ENCODE data around the gene DCP2.
A peak's percentile ranks its signal among the peaks of the same experiment; 100 is the strongest.

DCP2 gene

GRCh38 chr5:112976432-112977309 is at the start of gene DCP2:
Gene DCP2 (plus strand): TSS chr5:112976798. CDS start chr5:112976934, 136 bp downstream.
- Histone ChIP-seq H3K4me1 (ENCODE audit: control insufficient read depth, insufficient read depth, low read length) (peaks cover 27% of the 10 kb centered on the region), H3K4me3 (ENCODE audit: low read depth, low read length) (peak within 1 kb of the TSS; percentile 90), H3K9me3 (ENCODE audit: control insufficient read depth, insufficient read depth, low read length) (no peaks in the 10 kb centered on the region), H3K9ac (ENCODE audit: low read depth, low read length) (peak within 1 kb of the TSS; percentile 78), H3K36me3 (ENCODE audit: control insufficient read depth, insufficient read depth, low read length) (peaks cover 8% of the 10 kb centered on the region), H3K27ac (ENCODE audit: low read depth, low read length) (peak within 1 kb of the TSS; percentile 96), H3K27me3 (ENCODE audit: control insufficient read depth, insufficient read depth, low read length) (no peaks in the 10 kb centered on the region)

- H3K27me3 ChIP-seq (ENCODE audit: control insufficient read depth, insufficient read depth, low read length) = no peaks in the 10 kb centered on the region
- no peak overlapping the region for H3K4me3 ChIP-seq (ENCODE audit: low read depth, low read length)
- H3K9ac ChIP-seq (ENCODE audit: low read depth, low read length) = no peak overlapping the region
- H3K4me1 ChIP-seq (ENCODE audit: control insufficient read depth, insufficient read depth, low read length) = no peaks in the 10 kb centered on the region
- H3K36me3 ChIP-seq (ENCODE audit: control insufficient read depth, insufficient read depth, low read length) = no peaks in the 10 kb centered on the region
- H3K27ac ChIP-seq (ENCODE audit: low read depth, low read length) = no peak overlapping the region
- H3K9me3 ChIP-seq (ENCODE audit: control insufficient read depth, insufficient read depth, low read length) = no peaks in the 10 kb centered on the region
These were observed 47.1 kb upstream of the DCP2 start for GRCh38 chr5:112929336-112930081.

GRCh38 chr5:112930082-112930344 is 46.6 kb upstream of the DCP2 start:
- Histone ChIP-seq H3K27me3 (ENCODE audit: control insufficient read depth, insufficient read depth, low read length) (no peaks in the 10 kb centered on the region), H3K4me3 (ENCODE audit: low read depth, low read length) (no peak overlapping the region), H3K27ac (ENCODE audit: low read depth, low read length) (no peak overlapping the region), H3K9me3 (ENCODE audit: control insufficient read depth, insufficient read depth, low read length) (no peaks in the 10 kb centered on the region), H3K4me1 (ENCODE audit: control insufficient read depth, insufficient read depth, low read length) (no peaks in the 10 kb centered on the region), H3K36me3 (ENCODE audit: control insufficient read depth, insufficient read depth, low read length) (no peaks in the 10 kb centered on the region), H3K9ac (ENCODE audit: low read depth, low read length) (no peak overlapping the region)

GRCh38 chr5:112931473-112931872 is 45.1 kb upstream of the DCP2 start:
- Histone ChIP-seq H3K9ac (ENCODE audit: low read depth, low read length) (no peak overlapping the region), H3K9me3 (ENCODE audit: control insufficient read depth, insufficient read depth, low read length) (no peaks in the 10 kb centered on the region), H3K4me3 (ENCODE audit: low read depth, low read length) (no peak overlapping the region), H3K27me3 (ENCODE audit: control insufficient read depth, insufficient read depth, low read length) (no peaks in the 10 kb centered on the region), H3K4me1 (ENCODE audit: control insufficient read depth, insufficient read depth, low read length) (no peaks in the 10 kb centered on the region), H3K36me3 (ENCODE audit: control insufficient read depth, insufficient read depth, low read length) (no peaks in the 10 kb centered on the region), H3K27ac (ENCODE audit: low read depth, low read length) (no peak overlapping the region)

GRCh38 chr5:112933105-112933504 is 43.5 kb upstream of the DCP2 start:
- Histone ChIP-seq H3K36me3 (ENCODE audit: control insufficient read depth, insufficient read depth, low read length) (no peaks in the 10 kb centered on the region), H3K27ac (ENCODE audit: low read depth, low read length) (no peak overlapping the region), H3K9ac (ENCODE audit: low read depth, low read length) (no peak overlapping the region), H3K4me1 (ENCODE audit: control insufficient read depth, insufficient read depth, low read length) (no peaks in the 10 kb centered on the region), H3K27me3 (ENCODE audit: control insufficient read depth, insufficient read depth, low read length) (no peaks in the 10 kb centered on the region), H3K9me3 (ENCODE audit: control insufficient read depth, insufficient read depth, low read length) (no peaks in the 10 kb centered on the region), H3K4me3 (ENCODE audit: low read depth, low read length) (no peak overlapping the region)

GRCh38 chr5:112933651-112934365 is 42.8 kb upstream of the DCP2 start:
- Histone ChIP-seq H3K4me3 (ENCODE audit: low read depth, low read length) (no peak overlapping the region), H3K9ac (ENCODE audit: low read depth, low read length) (no peak overlapping the region), H3K4me1 (ENCODE audit: control insufficient read depth, insufficient read depth, low read length) (no peaks in the 10 kb centered on the region), H3K27me3 (ENCODE audit: control insufficient read depth, insufficient read depth, low read length) (no peaks in the 10 kb centered on the region), H3K36me3 (ENCODE audit: control insufficient read depth, insufficient read depth, low read length) (no peaks in the 10 kb centered on the region), H3K27ac (ENCODE audit: low read depth, low read length) (no peak overlapping the region), H3K9me3 (ENCODE audit: control insufficient read depth, insufficient read depth, low read length) (no peaks in the 10 kb centered on the region)

- no peaks in the 10 kb centered on the region for H3K27me3 ChIP-seq (ENCODE audit: control insufficient read depth, insufficient read depth, low read length)
- H3K4me3 ChIP-seq (ENCODE audit: low read depth, low read length) = no peak overlapping the region
- no peaks in the 10 kb centered on the region for H3K36me3 ChIP-seq (ENCODE audit: control insufficient read depth, insufficient read depth, low read length)
- no peak overlapping the region for H3K9ac ChIP-seq (ENCODE audit: low read depth, low read length)
- no peaks in the 10 kb centered on the region for H3K9me3 ChIP-seq (ENCODE audit: control insufficient read depth, insufficient read depth, low read length)
- no peak overlapping the region for H3K27ac ChIP-seq (ENCODE audit: low read depth, low read length)
- H3K4me1 ChIP-seq (ENCODE audit: control insufficient read depth, insufficient read depth, low read length) = no peaks in the 10 kb centered on the region
These were observed 42.3 kb upstream of the DCP2 start for GRCh38 chr5:112934366-112934663.

- H3K27me3 ChIP-seq (ENCODE audit: control insufficient read depth, insufficient read depth, low read length) = no peaks in the 10 kb centered on the region
- H3K27ac ChIP-seq (ENCODE audit: low read depth, low read length) = no peak overlapping the region
- H3K4me1 ChIP-seq (ENCODE audit: control insufficient read depth, insufficient read depth, low read length) = no peaks in the 10 kb centered on the region
- no peaks in the 10 kb centered on the region for H3K9me3 ChIP-seq (ENCODE audit: control insufficient read depth, insufficient read depth, low read length)
- no peak overlapping the region for H3K4me3 ChIP-seq (ENCODE audit: low read depth, low read length)
- H3K36me3 ChIP-seq (ENCODE audit: control insufficient read depth, insufficient read depth, low read length) = no peaks in the 10 kb centered on the region
- no peak overlapping the region for H3K9ac ChIP-seq (ENCODE audit: low read depth, low read length)
These were observed 40.9 kb upstream of the DCP2 start for GRCh38 chr5:112935675-112936074.

- Histone ChIP-seq H3K27me3 (ENCODE audit: control insufficient read depth, insufficient read depth, low read length) (no peaks in the 10 kb centered on the region), H3K9ac (ENCODE audit: low read depth, low read length) (no peak overlapping the region), H3K4me1 (ENCODE audit: control insufficient read depth, insufficient read depth, low read length) (no peaks in the 10 kb centered on the region), H3K27ac (ENCODE audit: low read depth, low read length) (no peak overlapping the region), H3K9me3 (ENCODE audit: control insufficient read depth, insufficient read depth, low read length) (no peaks in the 10 kb centered on the region), H3K4me3 (ENCODE audit: low read depth, low read length) (no peak overlapping the region), H3K36me3 (ENCODE audit: control insufficient read depth, insufficient read depth, low read length) (no peaks in the 10 kb centered on the region)
These were observed 38.3 kb upstream of the DCP2 start for GRCh38 chr5:112938286-112938685.

- no peak overlapping the region for H3K9ac ChIP-seq (ENCODE audit: low read depth, low read length)
- H3K4me3 ChIP-seq (ENCODE audit: low read depth, low read length) = no peak overlapping the region
- no peaks in the 10 kb centered on the region for H3K9me3 ChIP-seq (ENCODE audit: control insufficient read depth, insufficient read depth, low read length)
- no peak overlapping the region for H3K27ac ChIP-seq (ENCODE audit: low read depth, low read length)
- no peaks in the 10 kb centered on the region for H3K36me3 ChIP-seq (ENCODE audit: control insufficient read depth, insufficient read depth, low read length)
- no peaks in the 10 kb centered on the region for H3K4me1 ChIP-seq (ENCODE audit: control insufficient read depth, insufficient read depth, low read length)
- no peaks in the 10 kb centered on the region for H3K27me3 ChIP-seq (ENCODE audit: control insufficient read depth, insufficient read depth, low read length)
These were observed 35.9 kb upstream of the DCP2 start for GRCh38 chr5:112940670-112941069.

- Histone ChIP-seq H3K36me3 (ENCODE audit: control insufficient read depth, insufficient read depth, low read length) (no peaks in the 10 kb centered on the region), H3K27me3 (ENCODE audit: control insufficient read depth, insufficient read depth, low read length) (no peaks in the 10 kb centered on the region), H3K4me1 (ENCODE audit: control insufficient read depth, insufficient read depth, low read length) (no peaks in the 10 kb centered on the region), H3K9me3 (ENCODE audit: control insufficient read depth, insufficient read depth, low read length) (no peaks in the 10 kb centered on the region), H3K9ac (ENCODE audit: low read depth, low read length) (no peak overlapping the region), H3K27ac (ENCODE audit: low read depth, low read length) (no peak overlapping the region), H3K4me3 (ENCODE audit: low read depth, low read length) (no peak overlapping the region)
These were observed 28.1 kb upstream of the DCP2 start for GRCh38 chr5:112948458-112948857.
